Adrenal gland (tissue), 12 donors: ENCODE measurements around the gene HIKESHI. TPM values are rescaled to one million over a fixed set of nuclear protein-coding genes. Genes with fewer than 3 reads are reported as not detected.

Experiments
- DNase-seq, 7 donors: peaks; one replicate each; pipeline ENCODE4 v3.0.0-alpha.2; 2019 to 2020
- H3K27ac ChIP-seq, 5 donors: fragments of 200-600 bp; sonication (generic) in 4 of 5; 1 replicate in 3 of 5; 2 replicates in 2 of 5; pipeline versions ENCODE4 v1.5.1 to v1.8.0; 2016 to 2020; ENCODE audit warnings: mild to moderate bottlenecking in 1 of 5
- H3K27me3 ChIP-seq: fragments of 200-600 bp; 2 replicates; pipeline ENCODE4 v1.8.0; 2021
- H3K36me3 ChIP-seq, 2 donors: fragments of 200-600 bp; replicated peaks in 1 of 2; 1 replicate in 1 of 2; 2 replicates in 1 of 2; pipeline versions ENCODE4 v1.5.1 to v1.8.0; 2018 to 2022
- H3K4me1 ChIP-seq, 2 donors: fragments of 200-600 bp; replicated peaks in 1 of 2; 1 replicate in 1 of 2; 2 replicates in 1 of 2; pipeline versions ENCODE4 v1.5.1 to v1.8.0; 2018 to 2021
- H3K4me3 ChIP-seq, 4 donors: fragments of 200-600 bp; sonication (generic) in 3 of 4; one replicate each; pipeline ENCODE4 v1.5.1; 2016 to 2018
- H3K9me3 ChIP-seq, 3 donors: fragments of 200-600 bp; sonication (generic) in 1 of 3; replicated peaks in 1 of 3; 1 replicate in 2 of 3; 2 replicates in 1 of 3; pipeline versions ENCODE4 v1.5.1 to v1.8.0; 2016 to 2021
- CTCF ChIP-seq, 6 experiments: fragments of 450-650 bp in 4 of 6; fragments of 200-600 bp in 2 of 6; sonication (generic) in 1 of 6; IDR thresholded peaks; 1 replicate in 5 of 6; 2 replicates in 1 of 6; pipeline versions ENCODE4 v1.5.1 to v1.8.0; 2016 to 2021; ENCODE audit warnings: antibody characterized with exemption in 6 of 6, mild to moderate bottlenecking in 2 of 6, moderate library complexity in 1 of 6
- POLR2A ChIP-seq, 2 donors: fragments of 450-650 bp; IDR thresholded peaks; one replicate each; pipeline ENCODE4 v1.6.1; 2017; ENCODE audit warnings: antibody characterized with exemption in 2 of 2, mild to moderate bottlenecking in 2 of 2, moderate library complexity in 1 of 2
- WGBS, 4 donors: extraction: QIAGEN DNeasy Blood & Tissue Kit in 2 of 4; methylation state at CpG; one replicate each; pipeline versions ENCODE4 v1.1.5 to v1.1.7; 2013 to 2017; 5-methylcytosine and 5-hydroxymethylcytosine counted together
- intact Hi-C, 2 donors: fragments of 100-400 bp; cut with DNase I; formaldehyde crosslinking; loops; one replicate each; pipeline versions ENCODE4 v1.14.1 to v1.15.0; 2022 to 2023
- polyA plus RNA-seq, 3 donors: library from polyadenylated mRNA; stranded (reverse); fragments of 200-250 nt in 2 of 3; fragments of 350-450 nt in 1 of 3; fragmentation: Illumina TruSeq in 1 of 3; extraction: RNeasy Lipid Tissue Mini Kit (QIAGEN cat#74804) in 1 of 3; gene quantifications; one replicate each; pipeline ENCODE4 v1.2.3, GENCODE V29; 2013 to 2014
- total RNA-seq, 9 donors: library from RNA; depleted of rRNA in 4 of 9; stranded (reverse); fragments of >200 nt in 4 of 9; fragments of 120-200 nt in 1 of 9; fragmentation: NEBNext Ultra II Directional in 1 of 9; extraction: Animal tissue kit (Norgen Biotek cat#: 25700) in 1 of 9; gene quantifications; one replicate each; pipeline versions ENCODE4 v1.1.0 to v1.2.4, GENCODE V29; 2013 to 2023
- donor health status: healthy with polysubstance abuse.
- donor health status: Bipolar disorder and iron deficiency.
- donor health status: DM: yes; HTN: yes; CAD: no.
- donor health status: DM: no; HTN: no; CAD: no.
- donor health status: DM: no; HTN: no; CAD: no.
- donor health status: DM: yes; HTN: yes; CAD: no.

The HIKESHI gene
- total and polyA plus RNA-seq, 12 donors: 30.4 to 48.2 (median 37.3) TPM

DNA sequence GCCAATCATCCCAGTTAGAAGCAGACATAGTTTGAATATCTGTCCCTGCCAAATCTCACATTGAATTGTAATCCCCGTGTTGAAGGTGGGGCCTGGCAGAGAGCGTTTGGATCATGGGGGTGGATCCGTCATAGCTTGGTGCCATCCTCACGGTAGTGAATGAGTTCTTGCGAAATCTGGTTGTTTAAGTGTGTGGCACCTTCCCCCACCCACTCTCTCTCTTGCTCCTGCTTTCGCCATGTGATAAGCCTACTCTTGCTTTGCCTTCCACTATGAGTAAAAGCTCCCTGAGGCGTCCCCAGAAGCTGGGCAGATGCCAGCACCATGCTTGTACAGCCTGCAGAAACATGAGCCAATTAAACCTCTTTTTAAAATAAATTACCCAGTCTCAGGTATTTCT is 67.6 kb downstream of the HIKESHI start:
- 86 to 97% (median 96%) methylated on average over 7 of the region's 7 CpGs for WGBS, 4 donors
- H3K9me3 ChIP-seq: no peaks in the 10 kb centered on the region
- DNase-seq: no peak
- H3K36me3 ChIP-seq: no peaks in the 10 kb centered on the region
- peaks cover 0 to 3% of the 10 kb centered on the region in 2 donors for H3K4me1 ChIP-seq
- intact Hi-C loops: no loop called here
- no peak overlapping the region for H3K27ac ChIP-seq
- no peak overlapping the region for H3K4me3 ChIP-seq
- TF ChIP-seq CTCF (IDR thresholded peaks at IDR 0.05) (no peak), POLR2A (IDR thresholded peaks at IDR 0.05) (no peak)
- no peaks in the 10 kb centered on the region for H3K27me3 ChIP-seq

DNA sequence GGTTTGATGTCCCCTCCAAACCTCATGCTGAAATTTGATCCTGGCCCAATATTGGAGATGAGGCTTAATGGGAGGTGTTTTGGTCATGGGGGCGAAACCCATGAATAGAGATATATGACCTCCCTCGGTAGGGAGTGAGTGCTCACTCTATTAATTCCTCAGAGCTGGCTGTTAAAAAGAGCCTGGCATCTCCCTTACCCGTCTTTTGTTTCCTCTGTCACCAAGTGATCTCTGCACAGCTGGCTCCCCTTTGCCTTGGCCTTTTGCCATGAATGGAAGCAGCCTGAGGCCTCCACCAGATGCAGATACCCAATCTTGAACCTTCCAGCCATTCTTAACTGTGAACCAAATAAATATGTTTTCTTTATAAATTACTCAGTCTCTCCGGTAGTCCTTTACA is 68.1 kb downstream of the HIKESHI start:
- intact Hi-C loops: no loop called here
- 82 to 90% (median 85%) methylated on average over 4 of the region's 4 CpGs for WGBS, 4 donors
- DNase-seq: no peak
- no peaks in the 10 kb centered on the region for H3K36me3 ChIP-seq
- H3K4me1 ChIP-seq: peaks cover 0 to 3% of the 10 kb centered on the region in 2 donors
- H3K9me3 ChIP-seq: no peaks in the 10 kb centered on the region
- H3K27ac ChIP-seq: no peak overlapping the region
- TF ChIP-seq POLR2A (IDR thresholded peaks at IDR 0.05) (no peak), CTCF (IDR thresholded peaks at IDR 0.05) (no peak)
- no peaks in the 10 kb centered on the region for H3K27me3 ChIP-seq
- no peak overlapping the region for H3K4me3 ChIP-seq

- TF ChIP-seq CTCF (IDR thresholded peaks at IDR 0.05) (no peak), POLR2A (IDR thresholded peaks at IDR 0.05) (no peak)
- intact Hi-C loops: no loop called here
These were observed 69.0 kb downstream of the HIKESHI start for GRCh38 chr11:86370922-86371594.

GRCh38 chr11:86372041-86372440 is 70.0 kb downstream of the HIKESHI start:
- H3K27me3 ChIP-seq: no peaks in the 10 kb centered on the region
- no peak overlapping the region for H3K27ac ChIP-seq
- intact Hi-C loops: no loop called here
- H3K4me3 ChIP-seq: no peak overlapping the region
- no peaks in the 10 kb centered on the region for H3K9me3 ChIP-seq
- H3K4me1 ChIP-seq: peaks cover 0 to 3% of the 10 kb centered on the region in 2 donors
- H3K36me3 ChIP-seq: no peaks in the 10 kb centered on the region
- TF ChIP-seq CTCF (IDR thresholded peaks at IDR 0.05): no peak
- no peak for TF ChIP-seq POLR2A (IDR thresholded peaks at IDR 0.05)
- WGBS, 4 donors: 91 to 98% (median 95%) methylated on average over 1 of the region's 1 CpG
- no peak for DNase-seq

More at GRCh38 chr11:86370922-86371594, 69.0 kb downstream of the HIKESHI start:
- no peaks in the 10 kb centered on the region for H3K9me3 ChIP-seq
- H3K4me1 ChIP-seq: peaks cover 0 to 3% of the 10 kb centered on the region in 2 donors
- no peak overlapping the region for H3K27ac ChIP-seq
- WGBS, 4 donors: 71 to 80% (median 73%) methylated on average over 6 of the region's 6 CpGs
- DNase-seq: no peak
- H3K36me3 ChIP-seq: no peaks in the 10 kb centered on the region
- no peaks in the 10 kb centered on the region for H3K27me3 ChIP-seq
- H3K4me3 ChIP-seq: no peak overlapping the region
